NCI-H2029 treated with DMSO at 0.1 percent for 48 hours (cell line): ENCODE measurements around the gene CA14.
A peak's percentile ranks its signal among the peaks of the same experiment; 100 is the strongest.
"Not testable (repeated sequence)": the region's sequence is repeated elsewhere in the genome, so short reads cannot be mapped to it uniquely, and the experiment has no call there.

ENCODE experiments used
- DNase-seq: peaks from one replicate; lab custom pipeline; 2025; lab: John Stamatoyannopoulos, UW

The CA14 gene

DNA sequence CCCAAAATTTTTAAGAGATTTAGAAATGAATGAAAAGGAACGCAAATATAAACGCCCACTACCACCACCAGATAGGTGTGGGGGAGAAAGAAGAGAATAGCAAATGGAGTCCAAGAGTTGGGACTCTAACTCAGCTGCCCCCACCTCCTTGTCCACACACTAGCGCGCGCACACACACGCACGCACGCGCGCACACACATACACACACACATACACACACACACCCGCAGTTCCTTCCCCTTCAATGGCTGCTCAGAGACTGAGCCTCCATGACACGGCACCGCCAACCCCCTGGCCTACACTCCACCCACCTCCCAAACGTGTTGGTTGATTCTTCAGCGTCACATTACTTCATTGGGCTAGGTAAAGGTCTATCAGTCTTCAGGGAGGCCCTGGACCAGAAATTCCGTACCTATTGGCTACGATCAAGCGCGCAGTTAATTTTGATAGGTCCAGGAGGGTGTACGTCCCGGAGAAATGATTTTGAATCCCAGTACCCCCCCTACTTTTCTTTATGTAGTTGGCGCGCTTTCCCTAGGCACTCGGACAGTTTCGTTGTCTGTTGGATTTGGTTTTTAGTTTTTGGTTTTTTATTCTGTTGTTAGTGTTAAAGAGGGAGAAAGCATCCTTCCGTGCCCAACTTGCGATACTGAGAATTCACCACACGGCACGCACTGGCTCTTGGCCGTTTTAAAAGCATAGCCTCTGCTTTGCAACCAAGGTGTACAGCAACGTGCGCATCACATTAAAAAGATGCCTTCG, 21.5 kb upstream of the CA14 start, which contains the start of gene ANP32E:
Gene ANP32E (minus strand): TSS at position 261 of the 762 bp plus-strand sequence. CDS start 326 bp downstream, outside the sequence.
- peak; percentile 97 for DNase-seq

GRCh38 chr1:150236614-150237100, 20.9 kb upstream of the CA14 start:
- peak; percentile 46 for DNase-seq

GRCh38 chr1:150237176-150237575, 20.4 kb upstream of the CA14 start:
- DNase-seq, result not testable (repeated sequence)

GRCh38 chr1:150237746-150238145, 19.8 kb upstream of the CA14 start:
- DNase-seq, result no peak

DNA sequence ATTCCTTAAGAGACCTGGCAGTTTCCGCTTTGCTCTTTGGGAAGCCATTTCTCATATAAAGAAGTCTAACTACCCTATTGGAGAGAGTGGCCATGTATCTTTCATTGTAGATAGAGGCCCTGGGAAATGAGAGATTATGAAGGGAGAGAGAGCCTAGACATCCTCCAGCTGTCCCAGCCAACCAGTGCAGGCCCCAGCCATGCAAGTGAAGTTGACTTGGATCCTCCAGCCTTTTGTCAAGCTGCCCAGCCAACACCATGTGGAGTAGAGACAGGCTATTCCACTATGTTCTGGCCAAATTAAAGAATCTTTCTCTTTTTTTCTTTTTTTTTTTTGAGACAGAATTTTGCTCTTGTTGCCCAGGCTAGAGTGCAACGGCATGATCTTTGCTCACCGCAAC, 14.6 kb upstream of the CA14 start:
- DNase-seq, result no peak

DNA sequence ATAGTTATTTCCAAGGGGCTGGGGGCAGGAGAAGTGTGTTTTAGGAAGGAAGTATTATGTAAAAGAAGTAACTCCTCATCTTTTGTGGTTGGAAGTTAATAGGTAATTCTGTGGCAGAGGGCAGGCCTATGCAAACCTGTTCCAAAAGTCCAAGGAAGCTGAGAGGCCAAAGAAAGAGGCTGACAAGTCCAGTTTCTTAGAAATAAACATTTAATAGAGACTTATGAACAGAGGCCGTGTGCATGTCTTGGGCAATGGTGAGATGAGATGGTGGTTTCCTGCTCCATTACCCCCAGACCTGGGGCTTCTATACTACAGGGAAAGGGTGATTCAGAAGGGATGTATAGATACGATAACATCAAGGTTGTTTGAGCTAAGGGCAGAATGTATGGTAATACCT, 7.6 kb upstream of the CA14 start:
- no peak for DNase-seq

DNA sequence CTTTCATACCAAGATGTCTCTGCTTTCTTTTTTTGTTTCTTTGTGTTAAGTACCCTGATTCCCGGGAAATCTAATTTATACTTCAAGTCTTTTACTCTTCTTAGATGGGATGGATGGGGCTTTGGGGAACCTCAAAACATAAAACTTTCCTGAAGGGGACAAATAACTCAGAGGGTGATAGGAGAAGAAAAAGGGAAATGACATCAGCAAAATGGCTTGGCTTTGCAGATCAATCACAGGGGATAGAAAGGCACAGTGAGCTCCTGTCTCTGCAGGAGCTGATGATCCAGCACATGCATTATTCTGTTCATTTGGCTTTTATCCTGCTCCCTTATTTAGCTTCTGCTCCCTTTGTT, 1.4 kb upstream of the CA14 start:
- no peak for DNase-seq

- DNase-seq, result no peak
Measured at GRCh38 chr1:150256554-150257341, 826 bp upstream of the CA14 start.

GRCh38 chr1:150259217-150259616, 1.6 kb downstream of the CA14 start:
- no peak for DNase-seq

GRCh38 chr1:150259758-150260669, 2.4 kb downstream of the CA14 start:
- peak; percentile 83 for DNase-seq

DNA sequence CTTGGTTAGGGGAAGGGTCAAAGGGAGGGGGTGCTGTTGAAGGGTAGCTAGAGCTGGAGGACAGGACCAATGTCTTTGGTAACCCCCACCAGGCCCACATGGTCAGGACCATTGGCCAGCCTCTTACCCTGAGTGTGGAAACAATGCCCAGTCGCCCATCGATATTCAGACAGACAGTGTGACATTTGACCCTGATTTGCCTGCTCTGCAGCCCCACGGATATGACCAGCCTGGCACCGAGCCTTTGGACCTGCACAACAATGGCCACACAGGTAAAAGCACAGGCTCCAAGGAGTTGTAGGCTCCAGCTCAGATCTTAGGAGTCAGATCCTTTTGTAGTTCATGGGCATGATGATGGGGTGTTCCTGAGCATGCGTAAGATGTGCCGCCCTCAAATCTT, 3.8 kb downstream of the CA14 start:
- DNase-seq, result no peak

- no peak for DNase-seq
Measured at GRCh38 chr1:150262388-150263320, 5.1 kb downstream of the CA14 start.

GRCh38 chr1:150263549-150263948, 6.0 kb downstream of the CA14 start:
- no peak for DNase-seq

DNA sequence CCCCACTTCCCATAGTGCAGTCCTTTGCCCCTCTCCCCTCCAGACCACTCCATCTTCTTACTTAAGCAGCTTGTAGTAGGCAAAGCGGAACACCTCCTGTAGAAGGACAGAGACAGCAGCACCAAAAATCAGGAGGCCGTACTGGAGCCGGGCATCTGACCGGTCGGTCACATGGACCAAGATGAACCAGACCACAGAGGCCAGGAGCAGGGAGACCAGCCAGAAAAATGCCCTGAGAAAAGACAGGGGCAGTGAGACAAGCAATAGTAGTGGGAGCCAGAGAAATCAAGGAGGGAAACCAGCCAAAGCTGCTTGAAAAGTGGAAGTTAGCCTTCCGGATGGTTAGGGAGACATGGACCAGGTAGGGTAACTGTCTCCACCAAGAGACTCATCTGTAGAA, 10.3 kb downstream of the CA14 start:
- DNase-seq, result no peak

GRCh38 chr1:150268340-150268704, 10.7 kb downstream of the CA14 start:
- DNase-seq, result no peak

GRCh38 chr1:150268705-150269403, 11.3 kb downstream of the CA14 start, which contains the start of gene APH1A:
APH1A (minus strand) TSS chr1:150269016; CDS start chr1:150268810, 206 bp downstream.
- peak; percentile 80 for DNase-seq

DNA sequence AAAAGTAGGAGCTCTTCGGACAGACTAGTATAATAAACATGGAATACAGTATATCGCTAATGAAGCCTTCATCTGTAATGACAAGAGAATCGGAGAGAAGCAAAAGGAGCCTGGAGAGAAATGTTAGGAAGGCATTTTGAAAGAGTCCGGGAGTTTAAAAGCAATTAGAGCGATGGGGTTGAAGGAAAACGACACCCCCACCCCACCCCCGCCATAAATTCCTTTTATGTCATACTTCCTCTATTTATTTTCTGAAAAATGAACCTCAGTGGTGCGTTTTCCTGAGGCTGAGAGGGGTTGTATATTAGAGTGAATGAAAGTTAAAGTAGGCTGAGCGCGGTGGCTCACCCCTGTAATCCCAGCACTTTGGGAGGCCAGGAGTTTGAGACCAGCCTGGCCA, 11.9 kb downstream of the CA14 start:
- DNase-seq, result no peak

GRCh38 chr1:150271291-150271959, 13.9 kb downstream of the CA14 start:
- no peak for DNase-seq

DNA sequence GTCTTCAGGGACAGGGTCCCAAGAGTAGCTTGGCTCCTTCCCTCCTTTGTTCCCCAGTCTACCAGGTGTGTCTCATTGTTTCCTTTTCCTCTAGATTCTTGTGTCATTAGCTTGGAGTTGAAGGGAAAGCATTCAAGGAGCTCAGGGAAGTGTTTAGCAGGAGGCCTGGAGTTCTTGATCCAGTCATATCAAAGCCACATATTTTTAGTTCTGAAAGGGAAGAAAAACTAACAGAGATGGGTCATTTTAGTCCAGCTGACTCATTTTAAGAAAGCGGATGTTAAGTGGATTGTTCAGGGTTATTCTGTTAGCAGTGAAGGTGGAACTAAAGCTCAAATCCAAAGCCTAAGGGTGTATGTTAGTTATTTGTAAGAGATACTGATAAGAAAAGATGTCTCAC, 15.7 kb downstream of the CA14 start:
- no peak for DNase-seq
